GM21737 (cell line): ENCODE results near the gene SOCS7.
"Not testable (repeated sequence)": the region's sequence is repeated elsewhere in the genome, so short reads cannot be mapped to it uniquely, and the experiment has no call there.

ENCODE experiments used
- ATAC-seq: cut with Tn5 transposase; IDR thresholded peaks from one replicate; pipeline ENCODE4 v1.9.1; 2021; ENCODE audit warnings: mild to moderate bottlenecking, moderate library complexity; ENCODE audit not compliant: unreplicated experiment

Gene SOCS7

GRCh38 chr17:38437313-38437712, 85.7 kb downstream of the SOCS7 start:
- not testable (repeated sequence) for ATAC-seq

DNA sequence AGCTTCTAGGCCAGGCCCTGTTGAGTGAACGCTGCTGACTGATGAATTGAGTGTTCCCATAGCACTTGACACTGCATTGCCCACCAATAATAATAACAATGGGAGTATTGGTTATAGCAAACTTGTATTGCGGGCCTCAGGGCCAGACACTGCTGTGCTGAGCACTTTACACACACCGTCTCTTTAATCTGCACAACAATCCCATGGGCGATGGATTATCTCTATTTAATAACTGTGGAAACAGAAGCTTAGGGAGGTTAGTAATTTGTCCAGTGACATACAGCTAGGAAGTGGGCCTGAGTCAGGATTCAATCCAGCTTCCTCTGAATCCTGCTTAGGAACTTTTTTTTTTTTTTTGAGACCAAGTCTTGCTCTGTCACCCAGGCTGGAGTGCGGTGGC, 87.8 kb downstream of the SOCS7 start:
- ATAC-seq: no peak

DNA sequence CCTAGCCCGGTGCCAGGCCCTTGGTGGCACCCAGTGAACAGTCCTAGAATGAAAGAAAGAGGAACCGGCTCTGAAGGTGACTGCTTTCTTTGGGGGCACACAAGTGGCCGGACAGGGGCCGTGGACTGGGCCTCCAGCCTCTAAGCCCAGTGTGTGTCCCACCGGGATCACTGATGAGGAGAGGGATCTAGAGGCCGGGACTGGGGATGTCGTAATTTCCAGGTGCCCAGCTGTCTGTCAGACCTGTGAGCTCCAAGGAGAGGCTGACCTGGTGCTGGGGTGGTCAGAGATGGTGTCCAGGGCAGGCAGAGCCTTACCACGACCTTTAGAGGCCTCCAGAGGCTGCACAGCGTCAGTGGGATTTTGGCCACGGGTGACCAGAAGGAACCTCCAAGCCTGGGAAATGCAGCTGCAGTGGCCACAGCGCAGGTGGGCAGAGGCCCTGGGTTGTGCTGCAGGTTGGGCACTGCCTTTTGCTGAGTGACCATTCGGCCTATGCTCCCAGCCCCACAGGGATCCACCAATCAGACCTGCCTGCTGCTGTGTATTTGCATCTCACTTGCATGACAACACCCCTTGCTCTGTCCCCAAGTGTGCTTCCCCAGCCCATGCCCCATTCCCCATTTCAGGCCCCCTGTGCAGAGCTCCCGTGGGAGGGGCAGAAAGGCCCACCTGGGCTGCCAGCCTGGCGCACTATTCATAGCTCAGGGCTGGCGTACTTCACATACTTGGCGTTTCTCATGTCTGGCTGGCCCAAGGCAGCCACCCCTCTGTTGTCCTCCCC, 89.2 kb downstream of the SOCS7 start:
- no peak for ATAC-seq

- no peak for ATAC-seq
Measured at GRCh38 chr17:38441429-38442061, 89.9 kb downstream of the SOCS7 start.

GRCh38 chr17:38442548-38442947, 90.9 kb downstream of the SOCS7 start:
- ATAC-seq: no peak

GRCh38 chr17:38443356-38444031, 91.8 kb downstream of the SOCS7 start:
- ATAC-seq: no peak

DNA sequence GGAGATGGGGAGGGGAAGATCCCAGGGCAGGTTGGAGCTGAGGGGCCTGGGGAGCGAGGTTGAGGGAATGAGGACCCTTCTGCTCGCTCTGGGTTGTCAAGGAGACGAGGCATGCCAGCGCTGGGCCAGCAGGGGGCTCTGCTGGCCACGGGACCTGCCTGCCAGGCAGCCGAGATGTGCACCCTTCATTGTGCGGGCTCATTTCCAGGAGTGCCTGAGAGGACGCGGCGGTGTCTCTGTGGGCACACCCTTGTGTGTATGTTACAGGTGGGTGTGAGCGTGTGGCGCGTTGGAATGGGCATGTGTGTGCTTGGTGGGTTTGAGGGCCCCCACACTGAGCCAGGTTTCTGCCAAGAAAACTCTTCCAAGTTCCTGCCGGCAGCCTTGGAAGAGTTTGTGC, 92.5 kb downstream of the SOCS7 start:
- no peak for ATAC-seq

GRCh38 chr17:38447502-38448085, 96.0 kb downstream of the SOCS7 start:
- ATAC-seq: no peak

- no peak for ATAC-seq
Measured at GRCh38 chr17:38448208-38448771, 96.6 kb downstream of the SOCS7 start.

- no peak for ATAC-seq
Measured at GRCh38 chr17:38449364-38449763, 97.7 kb downstream of the SOCS7 start.

DNA sequence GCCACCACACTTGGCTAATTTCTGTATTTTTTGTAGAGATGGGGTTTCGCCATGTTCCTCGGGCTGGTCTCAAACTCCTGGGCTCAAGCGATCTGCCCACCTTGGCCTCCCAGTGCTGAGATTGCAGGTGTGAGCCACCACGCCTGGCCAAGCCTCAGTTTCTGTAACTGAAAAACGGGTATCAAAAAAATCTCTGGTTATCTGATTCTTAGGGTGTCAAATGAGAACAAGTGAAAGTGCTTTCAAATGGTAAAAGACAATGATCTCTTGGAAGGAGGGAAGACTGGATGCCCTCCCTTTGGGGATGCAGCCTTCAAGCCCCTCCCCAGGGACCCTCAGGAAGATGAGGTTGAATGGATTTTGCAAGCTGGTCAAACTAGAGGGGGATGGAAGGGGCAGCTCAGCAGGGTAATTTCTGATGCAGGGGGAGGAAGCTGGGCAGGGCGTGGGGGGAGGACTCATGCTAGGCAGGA, 98.9 kb downstream of the SOCS7 start:
- no peak for ATAC-seq

DNA sequence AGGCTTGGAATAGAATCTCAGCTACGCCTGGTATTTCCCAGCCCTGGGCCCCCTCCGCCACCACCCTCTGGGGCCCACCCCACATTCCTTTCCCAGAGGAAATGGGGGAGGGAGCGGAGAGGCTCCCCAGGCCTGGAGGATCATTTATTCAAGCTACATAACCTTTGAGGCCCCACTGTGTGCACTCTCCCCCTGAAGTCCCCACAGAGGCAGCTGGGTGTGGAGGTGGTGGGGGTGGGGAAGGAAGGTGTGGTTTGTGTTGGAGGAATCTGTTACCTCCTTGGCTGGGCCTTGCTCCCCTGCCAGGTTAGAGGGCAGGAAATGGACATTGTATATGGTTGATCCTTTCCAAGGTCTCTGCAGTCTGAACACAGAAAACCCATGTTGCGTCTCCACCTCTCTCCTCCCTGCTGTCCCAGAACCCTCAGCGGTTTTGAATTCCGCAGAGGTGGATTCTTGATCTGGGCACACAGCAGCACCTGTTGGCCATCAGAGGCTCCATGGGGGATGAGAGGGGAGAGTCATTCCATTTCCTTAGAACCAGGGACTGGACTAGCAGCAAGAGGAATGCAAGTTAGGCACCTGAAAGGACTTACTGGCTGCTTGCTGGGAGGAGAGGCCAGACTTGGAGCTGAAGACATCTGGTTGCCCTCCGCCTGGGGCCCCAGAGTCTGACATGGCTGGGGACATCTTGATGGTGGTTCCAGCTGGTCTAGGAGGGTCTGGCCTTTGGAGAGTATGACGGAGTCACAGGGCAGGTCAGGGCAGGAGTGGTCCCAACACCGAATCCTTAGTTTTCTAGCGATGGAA, 99.6 kb downstream of the SOCS7 start:
- ATAC-seq: no peak

DNA sequence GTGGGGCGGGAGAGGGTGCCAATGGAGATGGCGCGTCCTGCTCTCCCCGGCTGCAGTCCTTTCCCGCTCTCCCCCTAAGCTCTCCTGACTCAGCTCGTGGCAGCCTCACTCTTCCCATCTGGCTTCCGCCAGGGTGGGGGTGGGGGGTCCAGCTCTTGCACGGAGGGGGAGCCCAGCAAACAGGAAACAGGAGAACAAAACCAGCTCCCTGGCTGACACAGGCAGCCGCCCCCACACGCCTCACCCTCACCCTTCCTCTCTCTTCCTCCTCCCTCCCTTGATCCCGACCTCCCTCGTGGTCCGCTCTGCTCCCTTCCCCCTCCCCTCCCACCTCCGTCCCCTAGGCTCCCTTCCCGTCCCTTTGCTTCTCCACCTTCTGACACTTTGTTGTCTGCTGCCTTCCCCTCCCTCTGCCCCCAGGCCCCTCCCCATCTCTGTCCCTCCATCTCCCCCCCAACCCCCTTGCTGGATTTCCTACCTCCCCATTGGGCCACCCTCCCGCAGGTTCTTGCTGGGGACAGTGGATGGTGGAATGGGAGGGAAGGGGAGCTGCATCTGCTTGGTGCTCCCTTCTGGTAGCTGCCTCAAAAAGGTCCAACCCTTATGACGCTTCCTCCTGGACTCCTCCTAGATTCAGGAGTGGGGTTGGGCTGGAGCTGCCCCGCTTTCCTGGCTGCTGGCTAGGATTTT, 100.3 kb downstream of the SOCS7 start:
- ATAC-seq: no peak

GRCh38 chr17:38452719-38453118, 101.1 kb downstream of the SOCS7 start:
- ATAC-seq: no peak

DNA sequence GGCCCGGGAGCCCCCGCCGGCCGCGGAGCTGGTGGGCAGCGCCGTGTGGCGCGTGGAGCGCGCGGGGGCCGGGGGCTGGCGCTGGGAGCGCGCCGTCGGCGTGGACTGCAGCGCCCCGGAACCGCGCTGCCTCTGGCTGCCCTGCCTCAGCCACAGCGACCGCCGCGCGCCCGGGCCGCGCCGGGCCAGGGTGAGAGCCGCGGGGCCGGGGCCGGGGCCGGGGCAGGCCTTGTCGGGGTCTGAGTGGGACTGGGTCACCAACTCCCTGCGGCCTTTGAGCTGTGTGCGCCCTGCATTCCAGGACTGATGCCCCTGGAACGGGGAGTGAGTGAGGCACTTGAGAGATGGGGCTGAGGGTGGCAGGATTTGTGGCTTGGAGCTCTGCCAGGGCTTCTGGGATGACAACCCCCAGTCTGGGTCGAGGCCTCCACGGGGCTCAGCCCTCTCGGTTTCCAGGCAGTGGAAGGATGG, 102.3 kb downstream of the SOCS7 start:
- no peak for ATAC-seq

DNA sequence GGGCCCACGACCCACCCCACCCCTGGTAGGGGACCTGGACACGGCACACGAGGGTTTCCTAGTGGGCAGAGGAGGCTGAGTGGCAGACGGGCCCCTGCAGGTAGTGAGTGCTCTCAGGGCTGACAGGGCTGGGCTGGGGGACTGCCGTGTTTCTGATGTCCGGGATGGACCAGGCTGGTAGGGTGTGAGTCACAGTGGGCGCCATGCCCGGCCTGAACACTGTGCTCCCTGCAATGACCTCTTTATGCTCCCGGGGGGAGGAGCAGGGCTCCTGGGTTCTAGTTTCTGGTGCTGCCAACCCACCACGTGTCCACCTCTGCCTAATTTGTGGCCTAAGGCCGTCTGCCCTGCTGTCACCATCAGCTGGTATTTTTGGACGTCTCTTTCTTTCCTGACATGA, 102.9 kb downstream of the SOCS7 start:
- no peak for ATAC-seq
